Endothelial cell of umbilical vein (primary cell): ENCODE measurements around the gene PAK4. TPM values are rescaled to one million over a fixed set of nuclear protein-coding genes. Genes with fewer than 3 reads are reported as not detected.

Experiments
- BruUV-seq: library from RNA; stranded (reverse); fragments of 400-500 nt; replicated peaks from 2 replicates; lab custom pipeline; 2021; lab: Mats Ljungman, UMichigan
- CTCF ChIA-PET: fragments of 300-600, 350-600 bp; sonication (Branson Sonifier 250); formaldehyde crosslinking; loops from one replicate; lab custom pipeline; 2021; ENCODE audit warnings: antibody characterized with exemption, inconsistent platforms; lab: Charles Lee
- POLR2A ChIA-PET: fragments of 300-600, 350-600 bp; sonication (Branson Sonifier 250); formaldehyde crosslinking; loops from one replicate; lab custom pipeline; 2021; ENCODE audit warnings: antibody characterized with exemption, inconsistent platforms; lab: Charles Lee
- DNase-seq: peaks from one replicate; pipeline ENCODE4 v3.0.0-alpha.2; 2011; ENCODE audit warnings: low read depth, low spot score
- FAIRE-seq: peaks from 2 replicates; lab custom pipeline; 2011; peaks lifted over from hg19 to GRCh38; lab: Jason Lieb, UNC
- H2AFZ ChIP-seq: 2 replicates; pipeline ENCODE4 v1.6.0; 2012; ENCODE audit warnings: low read depth, low read length, control low read depth, inconsistent platforms
- H3K27ac ChIP-seq: 2 replicates; pipeline ENCODE4 v1.5.1; 2011; ENCODE audit warnings: low read depth, mild to moderate bottlenecking, control low read depth, low read length, moderate library complexity; ENCODE audit not compliant: insufficient read depth
- H3K27me3 ChIP-seq, 2 experiments: 2 replicates each; pipeline versions ENCODE4 v1.6.0 to v1.6.1; 2011; ENCODE audit warnings: low read length in 2 of 2, mixed read lengths in 1 of 2; ENCODE audit not compliant: control insufficient read depth in 2 of 2, insufficient read depth in 2 of 2
- H3K36me3 ChIP-seq, 2 experiments: 2 replicates in 1 of 2; 3 replicates in 1 of 2; pipeline ENCODE4 v1.5.1; 2011; ENCODE audit warnings: low read length in 2 of 2, mild to moderate bottlenecking in 1 of 2, moderate library complexity in 1 of 2; ENCODE audit not compliant: control insufficient read depth in 2 of 2, insufficient read depth in 2 of 2; ENCODE audit errors: extremely low read depth in 1 of 2
- H3K4me1 ChIP-seq: 3 replicates; pipeline ENCODE4 v1.5.1; 2011; ENCODE audit warnings: mild to moderate bottlenecking, low read length; ENCODE audit not compliant: control insufficient read depth, insufficient read depth; ENCODE audit errors: extremely low read depth
- H3K4me2 ChIP-seq: 2 replicates; pipeline ENCODE4 v1.6.1; 2011; ENCODE audit warnings: low read length, control low read depth, mixed read lengths; ENCODE audit not compliant: insufficient read depth
- H3K4me3 ChIP-seq, 3 experiments: fragments of 200-600 bp in 1 of 3; sonication (generic), shearing (Covaris generic) in 1 of 3; replicated peaks in 1 of 3; 2 replicates each; pipeline ENCODE4 v1.5.1; 2011 to 2016; ENCODE audit warnings: control low read depth in 3 of 3, low read length in 3 of 3, mild to moderate bottlenecking in 2 of 3, inconsistent platforms in 1 of 3, low read depth in 1 of 3, moderate library complexity in 1 of 3; ENCODE audit not compliant: insufficient read depth in 1 of 3
- H3K79me2 ChIP-seq: 2 replicates; pipeline ENCODE4 v1.6.0; 2012; ENCODE audit warnings: low read length, inconsistent platforms; ENCODE audit not compliant: control insufficient read depth, insufficient read depth
- H3K9ac ChIP-seq: replicated peaks from 2 replicates; pipeline ENCODE3; 2011; ENCODE audit warnings: low read length, control low read depth; ENCODE audit not compliant: insufficient read depth; ENCODE audit errors: extremely low read depth
- H3K9me1 ChIP-seq: replicated peaks from 3 replicates; pipeline ENCODE4 v1.6.0; 2011; ENCODE audit warnings: mild to moderate bottlenecking, low read length; ENCODE audit not compliant: control insufficient read depth, insufficient read depth; ENCODE audit errors: extremely low read depth
- H3K9me3 ChIP-seq: replicated peaks from 2 replicates; pipeline ENCODE4 v1.5.1; 2012; ENCODE audit warnings: low read length, inconsistent platforms; ENCODE audit not compliant: control insufficient read depth, insufficient read depth
- H4K20me1 ChIP-seq: replicated peaks from 2 replicates; pipeline ENCODE3; 2011; ENCODE audit warnings: mild to moderate bottlenecking, low read length; ENCODE audit not compliant: control insufficient read depth, insufficient read depth; ENCODE audit errors: extremely low read depth
- EZH2 ChIP-seq: IDR thresholded peaks from 2 replicates; pipeline ENCODE4 v1.6.1; 2012; ENCODE audit warnings: borderline replicate concordance, low read depth, mild to moderate bottlenecking, moderate library complexity, low read length, inconsistent platforms; ENCODE audit not compliant: severe bottlenecking
- FOS ChIP-seq: IDR thresholded peaks from 2 replicates; pipeline ENCODE4 v1.6.1; 2011; ENCODE audit warnings: mild to moderate bottlenecking, low read length, moderate library complexity, borderline replicate concordance; ENCODE audit not compliant: insufficient read depth
- GATA2 ChIP-seq: IDR thresholded peaks from 2 replicates; pipeline ENCODE4 v1.7.0; 2011; ENCODE audit warnings: low read depth, mild to moderate bottlenecking, moderate library complexity, mixed read lengths, low read length; ENCODE audit not compliant: insufficient read length, insufficient read depth
- JUN ChIP-seq: IDR thresholded peaks from 2 replicates; pipeline ENCODE4 v1.6.1; 2011; ENCODE audit warnings: borderline replicate concordance, low read depth; ENCODE audit not compliant: insufficient read length, insufficient read depth
- MYC ChIP-seq: IDR thresholded peaks from one replicate; pipeline ENCODE4 v1.6.1; 2011; ENCODE audit warnings: mild to moderate bottlenecking, low read depth, low read length
- POLR2A ChIP-seq: IDR thresholded peaks from 2 replicates; pipeline ENCODE4 v1.6.1; 2012; ENCODE audit warnings: low read depth, mild to moderate bottlenecking, control low read depth, low read length
- POLR2AphosphoS5 ChIP-seq: IDR thresholded peaks from 2 replicates; pipeline ENCODE4 v1.6.1; 2012; ENCODE audit warnings: low read depth, mild to moderate bottlenecking, control low read depth, low read length, moderate library complexity; ENCODE audit not compliant: insufficient read depth
- dilution Hi-C: fragments of 300-500 bp; cut with MboI; formaldehyde crosslinking; loops from one replicate; pipeline ENCODE4 v1.15.0; 2019; ENCODE audit warnings: low sequenced_read_pairs; ENCODE audit not compliant: extremely low pct_ligation_motif_present
- intact Hi-C: fragments of 100-400 bp; cut with micrococcal nuclease; formaldehyde crosslinking; loops from one replicate; pipeline ENCODE4 v1.10.0; 2022
- polyA plus RNA-seq, 4 experiments: library from polyadenylated mRNA; depleted of rRNA in 3 of 4; stranded (reverse) in 3 of 4; unstranded in 1 of 4; fragments of >200 nt; gene quantifications; 2 replicates each; pipeline versions ENCODE4 v1.2.1 to v1.2.3, GENCODE V29; 2011 to 2012; ENCODE audit warnings: missing spikeins in 1 of 4
- total RNA-seq: library from RNA; stranded (reverse); gene quantifications from 2 replicates; pipeline ENCODE4 v1.2.3, GENCODE V29; 2021
- TF ChIP-seq, protein P1 (sequence below), 2 donors: IDR thresholded peaks; 1 replicate in 1 of 2; 2 replicates in 1 of 2; pipeline ENCODE4 v1.5.1; 2011; ENCODE audit warnings: low read length in 2 of 2, mild to moderate bottlenecking in 2 of 2, moderate library complexity in 2 of 2, control low read depth in 1 of 2, inconsistent platforms in 1 of 2, low read depth in 1 of 2; ENCODE audit not compliant: insufficient read depth in 1 of 2; ENCODE audit errors: extremely low read depth in 1 of 2
- TF ChIP-seq, protein P2 (sequence below): IDR thresholded peaks from 2 replicates; pipeline ENCODE4 v1.6.1; 2011; ENCODE audit not compliant: insufficient read depth, insufficient read length

PAK4 gene
- total and polyA plus RNA-seq, 2 donors (not counting 3 experiments of a cell fraction or from before 2014, with no cell fraction given), result 39.8 to 55.4 TPM

DNA sequence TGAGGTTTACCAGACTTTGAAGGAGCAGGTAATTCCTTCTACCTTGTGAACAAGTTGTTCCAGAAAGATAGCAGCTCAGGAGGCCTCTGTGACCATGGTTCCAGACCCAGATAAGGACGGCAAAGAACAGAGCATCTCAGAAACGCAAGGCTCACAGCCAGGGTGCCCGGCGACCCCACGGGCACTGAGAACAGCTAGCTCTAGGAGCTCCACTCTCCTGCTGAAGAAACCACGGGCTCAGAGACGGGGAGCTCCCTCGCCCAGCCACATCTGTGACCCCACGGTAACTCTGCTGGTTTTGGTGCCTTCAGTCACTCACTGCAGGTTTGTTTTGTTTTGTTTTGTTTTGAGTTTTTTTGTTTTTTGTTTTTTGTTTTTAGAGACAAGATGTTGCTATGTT is 55.2 kb downstream of the PAK4 start:
- intact Hi-C loops (no loop called here), dilution Hi-C loops (no loop called here)

More for the DNA sequence above, 55.2 kb downstream of the PAK4 start:
- Histone ChIP-seq H3K9me3 (no peaks in the 10 kb centered on the region), H3K27ac (no peak overlapping the region), H3K36me3 (peaks cover 3 to 19% of the 10 kb centered on the region in 2 experiments), H3K4me2 (no peak overlapping the region), H3K4me1 (peaks cover 5% of the 10 kb centered on the region), H3K79me2 (no peaks in the 10 kb centered on the region), H4K20me1 (no peaks in the 10 kb centered on the region), H3K4me3 (no peak overlapping the region), H3K9me1 (no peaks in the 10 kb centered on the region), H3K9ac (no peak overlapping the region), H2AFZ (no peak overlapping the region), H3K27me3 (no peaks in the 10 kb centered on the region)
- DNase-seq, result no peak
- no peak for FAIRE-seq
- ChIA-PET POLR2A (interaction anchor here (0.6 kb wide), 1 partner anchor 263 kb away, joined by 5 read pairs; no protein-coding TSS in a partner anchor), CTCF (no interaction called here)
- BruUV-seq, result no TSS peak
- no peak for TF ChIP-seq MYC
- TF ChIP-seq, protein P1, sequence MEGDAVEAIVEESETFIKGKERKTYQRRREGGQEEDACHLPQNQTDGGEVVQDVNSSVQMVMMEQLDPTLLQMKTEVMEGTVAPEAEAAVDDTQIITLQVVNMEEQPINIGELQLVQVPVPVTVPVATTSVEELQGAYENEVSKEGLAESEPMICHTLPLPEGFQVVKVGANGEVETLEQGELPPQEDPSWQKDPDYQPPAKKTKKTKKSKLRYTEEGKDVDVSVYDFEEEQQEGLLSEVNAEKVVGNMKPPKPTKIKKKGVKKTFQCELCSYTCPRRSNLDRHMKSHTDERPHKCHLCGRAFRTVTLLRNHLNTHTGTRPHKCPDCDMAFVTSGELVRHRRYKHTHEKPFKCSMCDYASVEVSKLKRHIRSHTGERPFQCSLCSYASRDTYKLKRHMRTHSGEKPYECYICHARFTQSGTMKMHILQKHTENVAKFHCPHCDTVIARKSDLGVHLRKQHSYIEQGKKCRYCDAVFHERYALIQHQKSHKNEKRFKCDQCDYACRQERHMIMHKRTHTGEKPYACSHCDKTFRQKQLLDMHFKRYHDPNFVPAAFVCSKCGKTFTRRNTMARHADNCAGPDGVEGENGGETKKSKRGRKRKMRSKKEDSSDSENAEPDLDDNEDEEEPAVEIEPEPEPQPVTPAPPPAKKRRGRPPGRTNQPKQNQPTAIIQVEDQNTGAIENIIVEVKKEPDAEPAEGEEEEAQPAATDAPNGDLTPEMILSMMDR (IDR thresholded peaks at IDR 0.05; ENCODE audit: extremely low read depth in 1 of 2, insufficient read depth in 1 of 2, low read depth in 1 of 2, low read length in 2 of 2), result no peak
- TF ChIP-seq GATA2, result no peak
- no peak for TF ChIP-seq POLR2A
- no peak for TF ChIP-seq POLR2AphosphoS5
- no peak for TF ChIP-seq EZH2
- no peak for TF ChIP-seq JUN
- no peak for TF ChIP-seq FOS
- TF ChIP-seq, protein P2, sequence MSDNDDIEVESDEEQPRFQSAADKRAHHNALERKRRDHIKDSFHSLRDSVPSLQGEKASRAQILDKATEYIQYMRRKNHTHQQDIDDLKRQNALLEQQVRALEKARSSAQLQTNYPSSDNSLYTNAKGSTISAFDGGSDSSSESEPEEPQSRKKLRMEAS, result no peak
